Loucy (cell line): ENCODE data around the gene SNAI1.
"Not testable (repeated sequence)": the region's sequence is repeated elsewhere in the genome, so short reads cannot be mapped to it uniquely, and the experiment has no call there.

Experiments used
- H2AFZ ChIP-seq: fragments of 200-600 bp; sonication (generic); 2 replicates; pipeline ENCODE4 v1.6.0; 2016; ENCODE audit warnings: antibody characterized with exemption, mild to moderate bottlenecking, low read length, moderate library complexity
- H3F3A ChIP-seq: fragments of 200-600 bp; 2 replicates; pipeline ENCODE4 v1.6.0; 2016; ENCODE audit warnings: antibody characterized with exemption, low read depth, mild to moderate bottlenecking
- H3K27me3 ChIP-seq: fragments of 200-600 bp; sonication (generic); 2 replicates; pipeline ENCODE4 v1.6.1; 2014; ENCODE audit warnings: low read length, mild to moderate bottlenecking; ENCODE audit not compliant: insufficient read depth, poor library complexity, severe bottlenecking
- H3K36me3 ChIP-seq: fragments of 200-600 bp; sonication (generic); 2 replicates; pipeline ENCODE4 v1.6.1; 2016; ENCODE audit warnings: low read length; ENCODE audit not compliant: insufficient read depth
- H3K4me1 ChIP-seq: fragments of 200-600 bp; sonication (generic); 2 replicates; pipeline ENCODE4 v1.5.1; 2014; ENCODE audit warnings: low read length, mild to moderate bottlenecking; ENCODE audit not compliant: insufficient read depth, poor library complexity, severe bottlenecking
- H3K4me2 ChIP-seq: fragments of 200-600 bp; sonication (generic); 2 replicates; pipeline ENCODE4 v1.6.0; 2014; ENCODE audit warnings: antibody characterized with exemption, low read length, low read depth, mild to moderate bottlenecking; ENCODE audit not compliant: poor library complexity, severe bottlenecking
- H3K4me3 ChIP-seq: fragments of 200-600 bp; sonication (generic); 2 replicates; pipeline ENCODE4 v1.5.1; 2014; ENCODE audit warnings: low read length, mild to moderate bottlenecking, mixed read lengths; ENCODE audit not compliant: poor library complexity, severe bottlenecking
- H3K79me2 ChIP-seq: fragments of 200-600 bp; sonication (generic); 2 replicates; pipeline ENCODE4 v1.6.1; 2014; ENCODE audit warnings: low read length; ENCODE audit not compliant: insufficient read depth
- H3K9ac ChIP-seq: fragments of 200-600 bp; sonication (generic); 2 replicates; pipeline ENCODE4 v1.6.0; 2014; ENCODE audit warnings: mild to moderate bottlenecking, low read depth, low read length, moderate library complexity; ENCODE audit not compliant: poor library complexity, severe bottlenecking
- H3K9me2 ChIP-seq: fragments of 200-600 bp; sonication (generic); replicated peaks from 2 replicates; pipeline ENCODE4 v1.6.1; 2016; ENCODE audit warnings: low read depth, low read length, mixed read lengths
- H3K9me3 ChIP-seq: fragments of 200-600 bp; sonication (generic); 2 replicates; pipeline ENCODE4 v1.6.1; 2014; ENCODE audit warnings: mild to moderate bottlenecking, antibody characterized with exemption, low read length, low read depth; ENCODE audit not compliant: insufficient read depth
- H4K20me1 ChIP-seq: fragments of 200-600 bp; sonication (generic); 2 replicates; pipeline ENCODE4 v1.6.0; 2014; ENCODE audit warnings: antibody characterized with exemption, low read length, mild to moderate bottlenecking; ENCODE audit not compliant: insufficient read depth, poor library complexity, severe bottlenecking
- CTCF ChIP-seq: fragments of 200-600 bp; sonication (generic); conservative IDR thresholded peaks from 2 replicates; pipeline ENCODE4 v1.5.1; 2014; ENCODE audit warnings: mild to moderate bottlenecking, antibody characterized with exemption, low read length
- EZH2phosphoT487 ChIP-seq: fragments of 200-600 bp; IDR thresholded peaks from 2 replicates; pipeline ENCODE4 v1.6.1; 2018; ENCODE audit warnings: antibody characterized with exemption, mild to moderate bottlenecking, moderate library complexity, borderline replicate concordance

SNAI1 gene

GRCh38 chr20:49995586-49995985 lies 12.8 kb downstream of the SNAI1 start:
- Histone ChIP-seq H3K4me2 (no peak overlapping the region), H3K9me2 (no peaks in the 10 kb centered on the region), H3K4me3 (no peak overlapping the region), H3K79me2 (no peaks in the 10 kb centered on the region), H3K9ac (no peak overlapping the region), H4K20me1 (no peaks in the 10 kb centered on the region), H3K4me1 (no peaks in the 10 kb centered on the region), H3K36me3 (no peaks in the 10 kb centered on the region), H3F3A (no peaks in the 10 kb centered on the region), H3K9me3 (no peaks in the 10 kb centered on the region), H2AFZ (no peak overlapping the region), H3K27me3 (no peaks in the 10 kb centered on the region)
- TF ChIP-seq EZH2phosphoT487 (no peak), CTCF (no peak)

- H3K4me2 ChIP-seq, H3K9me2 ChIP-seq, H3K9ac ChIP-seq, H3K79me2 ChIP-seq, H3K36me3 ChIP-seq, H3K4me1 ChIP-seq, H3K9me3 ChIP-seq, H3K4me3 ChIP-seq, H2AFZ ChIP-seq, H3K27me3 ChIP-seq, H4K20me1 ChIP-seq, H3F3A ChIP-seq: not testable (repeated sequence)
These were observed 15.9 kb downstream of the SNAI1 start for GRCh38 chr20:49998478-49999188.

GRCh38 chr20:49999329-49999728 lies 16.5 kb downstream of the SNAI1 start:
- no peak overlapping the region for H3K9ac ChIP-seq
- no peaks in the 10 kb centered on the region for H3K9me2 ChIP-seq
- no peak overlapping the region for H3K4me3 ChIP-seq
- no peak overlapping the region for H3K4me2 ChIP-seq
- no peaks in the 10 kb centered on the region for H3K27me3 ChIP-seq
- H3K36me3 ChIP-seq = no peaks in the 10 kb centered on the region
- H3K79me2 ChIP-seq = no peaks in the 10 kb centered on the region
- H3F3A ChIP-seq = no peaks in the 10 kb centered on the region
- no peaks in the 10 kb centered on the region for H3K9me3 ChIP-seq
- H4K20me1 ChIP-seq = no peaks in the 10 kb centered on the region
- no peaks in the 10 kb centered on the region for H3K4me1 ChIP-seq
- H2AFZ ChIP-seq = no peak overlapping the region
- TF ChIP-seq CTCF = no peak
- no peak for TF ChIP-seq EZH2phosphoT487

GRCh38 chr20:50000548-50001222 lies 17.9 kb downstream of the SNAI1 start:
- not testable (repeated sequence) for H2AFZ ChIP-seq, H3K4me1 ChIP-seq, H3K9me2 ChIP-seq

More at GRCh38 chr20:50000548-50001222, 17.9 kb downstream of the SNAI1 start:
- not testable (repeated sequence) for H3K4me3 ChIP-seq, H3K9me3 ChIP-seq, H3K9ac ChIP-seq, H3K4me2 ChIP-seq, H4K20me1 ChIP-seq, H3K27me3 ChIP-seq, H3F3A ChIP-seq, H3K36me3 ChIP-seq, H3K79me2 ChIP-seq
